HepG2 (cell line): Measurements from ENCODE around the gene DCAKD. TPM values are rescaled to one million over a fixed set of nuclear protein-coding genes. Genes with fewer than 3 reads are reported as not detected.

ENCODE experiments used
- ARHGAP35 ChIP-seq: sonication (generic); formaldehyde crosslinking; IDR thresholded peaks from 2 replicates; pipeline ENCODE4 v1.9.0; 2022; ENCODE audit warnings: mild to moderate bottlenecking, inconsistent platforms, moderate library complexity, missing genetic modification reagents, borderline replicate concordance
- ATF7-NPFF ChIP-seq: sonication (generic); formaldehyde crosslinking; IDR thresholded peaks from 2 replicates; pipeline ENCODE4 v1.8.1; 2023; ENCODE audit warnings: mild to moderate bottlenecking, low read depth, missing genetic modification reagents, moderate library complexity
- BHLHE40 ChIP-seq: IDR thresholded peaks from 2 replicates; pipeline ENCODE4 v1.6.1; 2011; ENCODE audit warnings: low read length, improper control_type of control experiment
- CCDC6 ChIP-seq: sonication (generic); formaldehyde crosslinking; IDR thresholded peaks from 2 replicates; pipeline ENCODE4 v1.8.1; 2022; ENCODE audit warnings: mild to moderate bottlenecking, missing genetic modification reagents, moderate library complexity
- FOXA3 ChIP-seq: IDR thresholded peaks from 2 replicates; pipeline ENCODE4 v1.6.1; 2016; ENCODE audit warnings: missing genetic modification reagents, missing compliant biosample characterization
- PHF21A ChIP-seq: sonication (generic); formaldehyde crosslinking; IDR thresholded peaks from 2 replicates; pipeline ENCODE4 v1.5.0; 2020; ENCODE audit warnings: mild to moderate bottlenecking, missing genetic modification reagents
- SIN3B ChIP-seq: fragments of 150-350 bp; IDR thresholded peaks from 2 replicates; pipeline ENCODE4 v1.6.1; 2014; ENCODE audit warnings: low read length
- SNAPC4 ChIP-seq: sonication (generic); formaldehyde crosslinking; IDR thresholded peaks from 2 replicates; pipeline ENCODE4 v1.4.0; 2020; ENCODE audit warnings: mild to moderate bottlenecking, missing genetic modification reagents
- SRSF1 ChIP-seq: fragments of 200-400 bp; formaldehyde crosslinking; optimal IDR thresholded peaks from 2 replicates; pipeline ENCODE3; 2017; ENCODE audit warnings: mild to moderate bottlenecking, low read depth, low read length, moderate library complexity
- ZBTB1 ChIP-seq: sonication (generic); formaldehyde crosslinking; IDR thresholded peaks from 2 replicates; pipeline ENCODE4 v1.4.0; 2020; ENCODE audit warnings: missing genetic modification reagents, borderline replicate concordance
- ZFP82 ChIP-seq: sonication (generic); formaldehyde crosslinking; IDR thresholded peaks from 2 replicates; pipeline ENCODE4 v1.5.1; 2020; ENCODE audit warnings: mild to moderate bottlenecking, missing genetic modification reagents, borderline replicate concordance
- ZNF224 ChIP-seq: sonication (generic); formaldehyde crosslinking; IDR thresholded peaks from 2 replicates; pipeline ENCODE4 v1.5.0; 2020; ENCODE audit warnings: mild to moderate bottlenecking, missing genetic modification reagents
- ZNF235 ChIP-seq: sonication (generic); formaldehyde crosslinking; IDR thresholded peaks from 2 replicates; pipeline ENCODE4 v1.8.1; 2023; ENCODE audit warnings: mild to moderate bottlenecking, missing genetic modification reagents, borderline replicate concordance
- ZNF430 ChIP-seq: sonication (generic); formaldehyde crosslinking; IDR thresholded peaks from 2 replicates; pipeline ENCODE4 v1.9.0; 2021; ENCODE audit warnings: mild to moderate bottlenecking, missing genetic modification reagents
- ZNF547 ChIP-seq: sonication (generic); formaldehyde crosslinking; IDR thresholded peaks from 2 replicates; pipeline ENCODE4 v1.5.1; 2020; ENCODE audit warnings: mild to moderate bottlenecking, missing genetic modification reagents
- ZNF567 ChIP-seq: sonication (generic); formaldehyde crosslinking; IDR thresholded peaks from 2 replicates; pipeline ENCODE4 v1.8.1; 2023; ENCODE audit warnings: mild to moderate bottlenecking, missing genetic modification reagents, borderline replicate concordance
- ZNF772 ChIP-seq: sonication (generic); formaldehyde crosslinking; IDR thresholded peaks from 2 replicates; pipeline ENCODE4 v1.5.0; 2020; ENCODE audit warnings: mild to moderate bottlenecking, missing genetic modification reagents
- ZSCAN31 ChIP-seq: sonication (generic); formaldehyde crosslinking; IDR thresholded peaks from 2 replicates; pipeline ENCODE4 v1.5.0; 2020; ENCODE audit warnings: low read depth, mild to moderate bottlenecking, missing genetic modification reagents
- polyA plus RNA-seq, 8 experiments: library from polyadenylated mRNA; depleted of rRNA in 3 of 8; stranded (reverse) in 7 of 8; unstranded in 1 of 8; fragments of >200 nt; fragmentation: Illumina TruSeq in 4 of 8; extraction: Trizol in 4 of 8; gene quantifications; 2 replicates each; pipeline versions ENCODE4 v1.2.1 to v1.2.3, GENCODE V29; 2011 to 2016; ENCODE audit warnings: low read depth in 4 of 8, missing spikeins in 1 of 8, mixed read lengths in 1 of 8; ENCODE audit not compliant: insufficient read depth in 1 of 8
- total RNA-seq, 5 experiments: library from RNA; depleted of rRNA; stranded (reverse); fragments of >200 nt; fragmentation: Illumina TruSeq; extraction: Trizol; gene quantifications; 2 replicates each; pipeline ENCODE4 v1.2.3, GENCODE V29; 2016; ENCODE audit warnings: low read depth in 1 of 5
- TF ChIP-seq, protein P1 (sequence below): sonication (generic); formaldehyde crosslinking; IDR thresholded peaks from 2 replicates; pipeline ENCODE4 v1.9.0; 2021; ENCODE audit warnings: mild to moderate bottlenecking, missing genetic modification reagents

Gene DCAKD
- total and polyA plus RNA-seq, 2 of the 13 experiments (the other 11 are each of a cell fraction or from before 2014, with no cell fraction given) = 25.9 to 29.2 TPM

GRCh38 chr17:44981221-44981968 is 70.0 kb downstream of the DCAKD start (continued):
- TF ChIP-seq, protein P1, sequence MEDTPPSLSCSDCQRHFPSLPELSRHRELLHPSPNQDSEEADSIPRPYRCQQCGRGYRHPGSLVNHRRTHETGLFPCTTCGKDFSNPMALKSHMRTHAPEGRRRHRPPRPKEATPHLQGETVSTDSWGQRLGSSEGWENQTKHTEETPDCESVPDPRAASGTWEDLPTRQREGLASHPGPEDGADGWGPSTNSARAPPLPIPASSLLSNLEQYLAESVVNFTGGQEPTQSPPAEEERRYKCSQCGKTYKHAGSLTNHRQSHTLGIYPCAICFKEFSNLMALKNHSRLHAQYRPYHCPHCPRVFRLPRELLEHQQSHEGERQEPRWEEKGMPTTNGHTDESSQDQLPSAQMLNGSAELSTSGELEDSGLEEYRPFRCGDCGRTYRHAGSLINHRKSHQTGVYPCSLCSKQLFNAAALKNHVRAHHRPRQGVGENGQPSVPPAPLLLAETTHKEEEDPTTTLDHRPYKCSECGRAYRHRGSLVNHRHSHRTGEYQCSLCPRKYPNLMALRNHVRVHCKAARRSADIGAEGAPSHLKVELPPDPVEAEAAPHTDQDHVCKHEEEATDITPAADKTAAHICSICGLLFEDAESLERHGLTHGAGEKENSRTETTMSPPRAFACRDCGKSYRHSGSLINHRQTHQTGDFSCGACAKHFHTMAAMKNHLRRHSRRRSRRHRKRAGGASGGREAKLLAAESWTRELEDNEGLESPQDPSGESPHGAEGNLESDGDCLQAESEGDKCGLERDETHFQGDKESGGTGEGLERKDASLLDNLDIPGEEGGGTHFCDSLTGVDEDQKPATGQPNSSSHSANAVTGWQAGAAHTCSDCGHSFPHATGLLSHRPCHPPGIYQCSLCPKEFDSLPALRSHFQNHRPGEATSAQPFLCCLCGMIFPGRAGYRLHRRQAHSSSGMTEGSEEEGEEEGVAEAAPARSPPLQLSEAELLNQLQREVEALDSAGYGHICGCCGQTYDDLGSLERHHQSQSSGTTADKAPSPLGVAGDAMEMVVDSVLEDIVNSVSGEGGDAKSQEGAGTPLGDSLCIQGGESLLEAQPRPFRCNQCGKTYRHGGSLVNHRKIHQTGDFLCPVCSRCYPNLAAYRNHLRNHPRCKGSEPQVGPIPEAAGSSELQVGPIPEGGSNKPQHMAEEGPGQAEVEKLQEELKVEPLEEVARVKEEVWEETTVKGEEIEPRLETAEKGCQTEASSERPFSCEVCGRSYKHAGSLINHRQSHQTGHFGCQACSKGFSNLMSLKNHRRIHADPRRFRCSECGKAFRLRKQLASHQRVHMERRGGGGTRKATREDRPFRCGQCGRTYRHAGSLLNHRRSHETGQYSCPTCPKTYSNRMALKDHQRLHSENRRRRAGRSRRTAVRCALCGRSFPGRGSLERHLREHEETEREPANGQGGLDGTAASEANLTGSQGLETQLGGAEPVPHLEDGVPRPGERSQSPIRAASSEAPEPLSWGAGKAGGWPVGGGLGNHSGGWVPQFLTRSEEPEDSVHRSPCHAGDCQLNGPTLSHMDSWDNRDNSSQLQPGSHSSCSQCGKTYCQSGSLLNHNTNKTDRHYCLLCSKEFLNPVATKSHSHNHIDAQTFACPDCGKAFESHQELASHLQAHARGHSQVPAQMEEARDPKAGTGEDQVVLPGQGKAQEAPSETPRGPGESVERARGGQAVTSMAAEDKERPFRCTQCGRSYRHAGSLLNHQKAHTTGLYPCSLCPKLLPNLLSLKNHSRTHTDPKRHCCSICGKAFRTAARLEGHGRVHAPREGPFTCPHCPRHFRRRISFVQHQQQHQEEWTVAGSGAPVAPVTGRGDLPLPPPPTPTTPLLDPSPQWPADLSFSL (CRISPR knock-in tag) = no peak
- TF ChIP-seq ZFP82 = no peak
- no peak for TF ChIP-seq ZNF430
- peak; percentile 81 for TF ChIP-seq FOXA3
- no peak for TF ChIP-seq ATF7-NPFF (CRISPR knock-in tag)
- TF ChIP-seq ZNF224 = no peak
- no peak for TF ChIP-seq ARHGAP35
- TF ChIP-seq SNAPC4 (CRISPR knock-in tag) = no peak; the same call in 1 of the 2 replicates
- no peak; the same call in 1 of the 2 replicates for TF ChIP-seq BHLHE40
- TF ChIP-seq ZSCAN31 (CRISPR knock-in tag) = no peak
- peak; percentile 78; the same call in 1 of the 2 replicates for TF ChIP-seq PHF21A (CRISPR knock-in tag)
- no peak for TF ChIP-seq ZNF547
- TF ChIP-seq ZNF772 (CRISPR knock-in tag) = no peak
- no peak for TF ChIP-seq ZBTB1 (CRISPR knock-in tag)
- no peak for TF ChIP-seq SIN3B
- TF ChIP-seq CCDC6 (CRISPR knock-in tag) = no peak
- TF ChIP-seq SRSF1 = no peak
- no peak for TF ChIP-seq ZNF235 (CRISPR knock-in tag)
- TF ChIP-seq ZNF567 (CRISPR knock-in tag) = no peak
